SK-N-SH (cell line): ENCODE results near the gene GCC1. TPM values are rescaled to one million over a fixed set of nuclear protein-coding genes. Genes with fewer than 3 reads are reported as not detected.
A peak's percentile ranks its signal among the peaks of the same experiment; 100 is the strongest.
"Not testable (repeated sequence)": the region's sequence is repeated elsewhere in the genome, so short reads cannot be mapped to it uniquely, and the experiment has no call there.

Experiments used
- CTCF ChIA-PET: fragments of 300-600, 350-600 bp; formaldehyde crosslinking; extraction: SDS; loops from one replicate; lab custom pipeline; 2021; lab: Yijun Ruan, JAX
- POLR2A ChIA-PET: fragments of 350-600 bp; sonication (Branson Sonifier 250); formaldehyde crosslinking; extraction: SDS; loops from one replicate; lab custom pipeline; 2020; ENCODE audit warnings: antibody characterized with exemption, inconsistent platforms; lab: Yijun Ruan, JAX
- DNase-seq: peaks from one replicate; pipeline ENCODE4 v3.0.0; 2012
- H2AFZ ChIP-seq: fragments of 200-600 bp; sonication (generic); 2 replicates; pipeline ENCODE4 v1.8.1; 2016; ENCODE audit warnings: antibody characterized with exemption, mild to moderate bottlenecking, low read depth
- H3F3A ChIP-seq: fragments of 200-600 bp; sonication (generic); replicated peaks from 2 replicates; pipeline ENCODE3; 2016; ENCODE audit warnings: antibody characterized with exemption, mild to moderate bottlenecking; ENCODE audit not compliant: insufficient read depth
- H3K27ac ChIP-seq, 2 experiments: fragments of 200-500 bp in 1 of 2; fragments of 200-600 bp in 1 of 2; sonication (Bioruptor generic) in 1 of 2; sonication (generic), shearing (Covaris generic) in 1 of 2; 2 replicates each; pipeline versions ENCODE4 v1.5.1 to v1.6.1; 2014 to 2016; ENCODE audit warnings: low read depth in 2 of 2, inconsistent platforms in 1 of 2, low read length in 1 of 2, mild to moderate bottlenecking in 1 of 2, mixed read lengths in 1 of 2
- H3K27me3 ChIP-seq: fragments of 200-600 bp; sonication (generic), shearing (Covaris generic); 2 replicates; pipeline ENCODE4 v1.6.1; 2016; ENCODE audit warnings: mixed run types; ENCODE audit not compliant: insufficient read depth
- H3K36me3 ChIP-seq, 2 experiments: fragments of 200-500 bp in 1 of 2; fragments of 200-600 bp in 1 of 2; sonication (Bioruptor generic) in 1 of 2; sonication (generic) in 1 of 2; replicated peaks in 1 of 2; 2 replicates each; pipeline versions ENCODE3 to v1.5.1; 2014 to 2016; ENCODE audit warnings: low read length in 1 of 2, mild to moderate bottlenecking in 1 of 2; ENCODE audit not compliant: insufficient read depth in 2 of 2, control insufficient read depth in 1 of 2
- H3K4me1 ChIP-seq, 2 experiments: fragments of 200-500 bp in 1 of 2; fragments of 200-600 bp in 1 of 2; sonication (Bioruptor generic) in 1 of 2; sonication (generic), shearing (Covaris generic) in 1 of 2; 2 replicates each; pipeline versions ENCODE4 v1.5.1 to v1.6.1; 2014 to 2016; ENCODE audit warnings: low read depth in 1 of 2, low read length in 1 of 2, mixed run types in 1 of 2; ENCODE audit not compliant: insufficient read depth in 2 of 2, control insufficient read depth in 1 of 2
- H3K4me2 ChIP-seq: fragments of 200-600 bp; sonication (generic), shearing (Covaris generic); 2 replicates; pipeline ENCODE4 v1.6.1; 2017; ENCODE audit warnings: mixed run types
- H3K4me3 ChIP-seq, 2 experiments: fragments of 200-500 bp in 1 of 2; fragments of 200-600 bp in 1 of 2; sonication (Bioruptor generic) in 1 of 2; sonication (generic), shearing (Covaris generic) in 1 of 2; 2 replicates each; pipeline versions ENCODE4 v1.5.1 to v1.8.1; 2014 to 2016; ENCODE audit warnings: low read depth in 2 of 2, inconsistent platforms in 1 of 2, low read length in 1 of 2, mild to moderate bottlenecking in 1 of 2, mixed read lengths in 1 of 2, moderate library complexity in 1 of 2
- H3K79me2 ChIP-seq: fragments of 200-600 bp; sonication (generic); 2 replicates; pipeline ENCODE4 v1.8.1; 2017; ENCODE audit warnings: mild to moderate bottlenecking; ENCODE audit not compliant: insufficient read depth
- H3K9ac ChIP-seq: fragments of 200-600 bp; sonication (generic); 2 replicates; pipeline ENCODE4 v1.6.1; 2017; ENCODE audit warnings: mixed run types
- H3K9me2 ChIP-seq: fragments of 200-600 bp; sonication (generic); 2 replicates; pipeline ENCODE4 v1.6.1; 2017; ENCODE audit warnings: mixed run types
- H3K9me3 ChIP-seq: fragments of 200-600 bp; sonication (generic); 2 replicates; pipeline ENCODE4 v1.6.1; 2017; ENCODE audit warnings: mixed run types, mild to moderate bottlenecking, moderate library complexity
- H4K20me1 ChIP-seq: fragments of 200-600 bp; sonication (generic); 2 replicates; pipeline ENCODE4 v1.6.1; 2017; ENCODE audit warnings: mild to moderate bottlenecking, mixed run types; ENCODE audit not compliant: insufficient read depth
- ELF1 ChIP-seq: IDR thresholded peaks from 2 replicates; pipeline ENCODE4 v1.4.0; 2012
- EP300 ChIP-seq, 2 experiments: IDR thresholded peaks; 2 replicates each; pipeline versions ENCODE4 v1.4.0 to v1.6.1; 2012; ENCODE audit warnings: borderline replicate concordance in 1 of 2, low read depth in 1 of 2, low read length in 1 of 2
- EZH2phosphoT487 ChIP-seq: fragments of 200-600 bp; sonication (generic); IDR thresholded peaks from 2 replicates; pipeline ENCODE4 v1.6.1; 2017; ENCODE audit warnings: low read depth, mixed run types, mild to moderate bottlenecking, antibody characterized with exemption, moderate library complexity, borderline replicate concordance
- FOXJ3 ChIP-seq: sonication (generic); formaldehyde crosslinking; IDR thresholded peaks from 2 replicates; pipeline ENCODE4 v1.5.1; 2020; ENCODE audit warnings: mild to moderate bottlenecking, missing genetic modification reagents
- GATA2 ChIP-seq: sonication (generic); formaldehyde crosslinking; IDR thresholded peaks from 2 replicates; pipeline ENCODE4 v1.5.0; 2020; ENCODE audit warnings: mild to moderate bottlenecking, missing genetic modification reagents
- NFIC ChIP-seq: IDR thresholded peaks from 2 replicates; pipeline ENCODE4 v1.4.0; 2012; ENCODE audit warnings: borderline replicate concordance
- NRF1 ChIP-seq: IDR thresholded peaks from 2 replicates; pipeline ENCODE4 v1.6.1; 2012; ENCODE audit warnings: low read depth, mild to moderate bottlenecking, low read length
- POLR2AphosphoS5 ChIP-seq: IDR thresholded peaks from 2 replicates; pipeline ENCODE4 v1.6.1; 2012; ENCODE audit warnings: low read depth, low read length
- RCOR1 ChIP-seq: fragments of 150-350 bp; IDR thresholded peaks from 2 replicates; pipeline ENCODE4 v1.6.1; 2017; ENCODE audit warnings: antibody characterized with exemption, low read length
- RXRA ChIP-seq: IDR thresholded peaks from 2 replicates; pipeline ENCODE4 v1.4.0; 2012; ENCODE audit warnings: low read depth, mild to moderate bottlenecking, borderline replicate concordance
- SIN3A ChIP-seq: IDR thresholded peaks from 2 replicates; pipeline ENCODE4 v1.6.1; 2012; ENCODE audit warnings: low read depth, mild to moderate bottlenecking, low read length, moderate library complexity, borderline replicate concordance
- SMC3 ChIP-seq: IDR thresholded peaks from 2 replicates; pipeline ENCODE4 v1.6.1; 2012; ENCODE audit warnings: low read depth, low read length, improper control_type of control experiment
- TCF12 ChIP-seq: IDR thresholded peaks from 2 replicates; pipeline ENCODE4 v1.4.0; 2012
- TEAD4 ChIP-seq: IDR thresholded peaks from 2 replicates; pipeline ENCODE4 v1.4.0; 2012; ENCODE audit warnings: mild to moderate bottlenecking, borderline replicate concordance; ENCODE audit not compliant: insufficient read depth
- YY1 ChIP-seq: IDR thresholded peaks from 2 replicates; pipeline ENCODE4 v1.4.0; 2012; ENCODE audit warnings: low read depth, mild to moderate bottlenecking
- WGBS: methylation state at CpG from one replicate; pipeline ENCODE4 v1.1.6; 2017; ENCODE audit warnings: low lambda C conversion rate; 5-methylcytosine and 5-hydroxymethylcytosine counted together
- polyA plus RNA-seq, 3 experiments: library from polyadenylated mRNA; depleted of rRNA; stranded (reverse); fragments of >200 nt; gene quantifications; 2 replicates each; pipeline ENCODE4 v1.2.3, GENCODE V29; 2012
- TF ChIP-seq, protein P1 (sequence below): fragments of 200-600 bp; sonication (generic); IDR thresholded peaks from 2 replicates; pipeline ENCODE4 v1.6.1; 2017; ENCODE audit warnings: antibody characterized with exemption, mild to moderate bottlenecking, moderate library complexity
- TF ChIP-seq, protein P2 (sequence below): fragments of 150-350 bp; IDR thresholded peaks from 2 replicates; pipeline ENCODE4 v1.6.1; 2017; ENCODE audit warnings: antibody characterized with exemption, low read length, low read depth, borderline replicate concordance
- TF ChIP-seq, protein P3 (sequence below): IDR thresholded peaks from 2 replicates; pipeline ENCODE4 v1.4.0; 2012; ENCODE audit warnings: low read depth
- TF ChIP-seq, protein P4 (sequence below): IDR thresholded peaks from 2 replicates; pipeline ENCODE4 v1.6.1; 2012; ENCODE audit warnings: mild to moderate bottlenecking, low read depth, low read length, moderate library complexity

The GCC1 gene
- polyA plus RNA-seq, 1 of the 3 experiments (the other 2 are of a cell fraction), result 8.4 TPM

DNA sequence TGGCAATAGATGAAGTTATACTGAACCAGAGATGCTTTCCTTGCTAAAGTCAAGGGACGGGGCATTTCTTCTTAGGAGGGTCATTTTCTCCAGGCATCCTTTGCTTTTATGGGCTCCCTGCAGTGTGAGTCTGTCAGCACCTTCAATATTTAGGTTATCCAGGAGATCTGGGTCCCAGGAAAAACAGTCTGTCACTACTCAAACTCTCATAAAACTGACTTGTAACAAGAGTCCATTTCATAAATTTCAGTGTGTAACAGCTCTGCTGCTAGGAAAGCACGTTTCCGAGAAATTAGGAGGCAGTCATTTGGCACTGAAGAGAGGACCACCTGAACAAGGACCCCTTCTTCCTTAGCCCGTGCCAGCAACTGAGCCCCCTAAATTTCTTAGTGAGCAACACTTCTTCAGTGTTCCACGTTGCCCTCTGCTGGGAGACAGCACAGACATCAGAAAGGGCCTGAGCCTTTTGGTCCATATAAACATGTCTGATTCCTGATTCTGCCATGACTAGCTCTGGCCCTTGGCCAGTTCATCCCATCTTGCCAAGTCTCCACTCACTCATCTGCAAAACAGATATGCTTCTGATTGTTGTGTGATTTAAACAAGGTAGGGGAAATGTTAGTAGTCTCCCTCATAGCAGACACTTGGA, 7.2 kb downstream of the GCC1 start (continued):
- TF ChIP-seq, protein P1, sequence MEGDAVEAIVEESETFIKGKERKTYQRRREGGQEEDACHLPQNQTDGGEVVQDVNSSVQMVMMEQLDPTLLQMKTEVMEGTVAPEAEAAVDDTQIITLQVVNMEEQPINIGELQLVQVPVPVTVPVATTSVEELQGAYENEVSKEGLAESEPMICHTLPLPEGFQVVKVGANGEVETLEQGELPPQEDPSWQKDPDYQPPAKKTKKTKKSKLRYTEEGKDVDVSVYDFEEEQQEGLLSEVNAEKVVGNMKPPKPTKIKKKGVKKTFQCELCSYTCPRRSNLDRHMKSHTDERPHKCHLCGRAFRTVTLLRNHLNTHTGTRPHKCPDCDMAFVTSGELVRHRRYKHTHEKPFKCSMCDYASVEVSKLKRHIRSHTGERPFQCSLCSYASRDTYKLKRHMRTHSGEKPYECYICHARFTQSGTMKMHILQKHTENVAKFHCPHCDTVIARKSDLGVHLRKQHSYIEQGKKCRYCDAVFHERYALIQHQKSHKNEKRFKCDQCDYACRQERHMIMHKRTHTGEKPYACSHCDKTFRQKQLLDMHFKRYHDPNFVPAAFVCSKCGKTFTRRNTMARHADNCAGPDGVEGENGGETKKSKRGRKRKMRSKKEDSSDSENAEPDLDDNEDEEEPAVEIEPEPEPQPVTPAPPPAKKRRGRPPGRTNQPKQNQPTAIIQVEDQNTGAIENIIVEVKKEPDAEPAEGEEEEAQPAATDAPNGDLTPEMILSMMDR, result peak; percentile 49
- TF ChIP-seq SMC3 (peak; percentile 44; the same call in 1 of the 2 replicates), EZH2phosphoT487 (no peak), YY1 (no peak), EP300 (IDR thresholded peaks at IDR 0.05; ENCODE audit: borderline replicate concordance in 1 of 2, low read depth in 1 of 2, low read length in 1 of 2) (no peak; a peak in 1 of 4 replicates), SIN3A (no peak), RXRA (no peak), TCF12 (0 out of 2 replicates have a peak, but pooled peaks have one; percentile 5), GATA2 (CRISPR knock-in tag) (no peak), TEAD4 (no peak), ELF1 (no peak), FOXJ3 (no peak)
- TF ChIP-seq, protein P2, sequence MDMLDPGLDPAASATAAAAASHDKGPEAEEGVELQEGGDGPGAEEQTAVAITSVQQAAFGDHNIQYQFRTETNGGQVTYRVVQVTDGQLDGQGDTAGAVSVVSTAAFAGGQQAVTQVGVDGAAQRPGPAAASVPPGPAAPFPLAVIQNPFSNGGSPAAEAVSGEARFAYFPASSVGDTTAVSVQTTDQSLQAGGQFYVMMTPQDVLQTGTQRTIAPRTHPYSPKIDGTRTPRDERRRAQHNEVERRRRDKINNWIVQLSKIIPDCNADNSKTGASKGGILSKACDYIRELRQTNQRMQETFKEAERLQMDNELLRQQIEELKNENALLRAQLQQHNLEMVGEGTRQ, result no peak
- TF ChIP-seq, protein P3, sequence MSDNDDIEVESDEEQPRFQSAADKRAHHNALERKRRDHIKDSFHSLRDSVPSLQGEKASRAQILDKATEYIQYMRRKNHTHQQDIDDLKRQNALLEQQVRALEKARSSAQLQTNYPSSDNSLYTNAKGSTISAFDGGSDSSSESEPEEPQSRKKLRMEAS, result no peak
- TF ChIP-seq, all 33 proteins: peak for 6

DNA sequence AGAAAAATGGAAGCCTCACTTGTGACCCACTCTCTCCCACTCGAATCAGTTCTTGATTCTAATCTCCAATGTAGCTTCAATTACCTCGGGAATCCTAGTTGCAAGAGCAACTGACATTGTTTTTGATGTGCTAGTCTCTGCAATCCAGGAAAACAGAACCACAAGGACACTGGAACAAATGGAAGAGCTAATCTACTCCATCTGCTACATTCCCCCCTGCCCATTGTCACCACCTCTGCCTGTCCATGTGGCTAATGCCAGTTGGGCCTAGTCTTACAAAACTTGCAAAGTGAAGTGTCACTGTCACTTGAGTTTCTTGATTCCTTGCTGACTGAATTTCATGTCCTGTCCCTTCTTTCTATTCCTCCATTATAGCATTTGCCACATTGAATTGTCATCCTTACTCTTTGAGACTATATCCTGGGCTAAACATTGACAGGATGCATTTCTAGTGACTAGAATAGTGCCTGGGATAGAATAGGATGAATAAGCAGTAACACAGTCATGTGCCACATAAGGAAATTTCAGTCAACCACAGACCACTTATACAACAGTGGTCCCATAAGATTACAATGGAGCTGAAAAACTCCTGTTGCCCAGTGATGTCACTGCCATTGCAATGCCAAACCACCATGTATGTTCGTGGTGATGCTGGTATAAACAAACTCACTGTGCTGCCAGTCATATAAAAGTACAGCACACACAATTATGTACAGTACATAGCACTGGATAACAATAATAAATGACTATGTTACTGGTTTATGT, 13.5 kb downstream of the GCC1 start:
- POLR2A ChIA-PET, result no interaction called here
- Histone ChIP-seq H3K27ac (no peak overlapping the region), H3K79me2 (no peaks in the 10 kb centered on the region), H3K36me3 (no peaks in the 10 kb centered on the region), H3K4me2 (no peak overlapping the region), H3K27me3 (no peaks in the 10 kb centered on the region), H4K20me1 (no peaks in the 10 kb centered on the region), H3K4me3 (no peak overlapping the region), H3K9me2 (no peaks in the 10 kb centered on the region), H3K9ac (no peak overlapping the region), H3K9me3 (no peaks in the 10 kb centered on the region), H2AFZ (no peak overlapping the region), H3K4me1 (no peaks in the 10 kb centered on the region), H3F3A (no peaks in the 10 kb centered on the region)
- no peak for DNase-seq
- TF ChIP-seq EZH2phosphoT487 (no peak), NFIC (no peak), POLR2AphosphoS5 (no peak), FOXJ3 (no peak), RCOR1 (no peak), NRF1 (no peak)
- TF ChIP-seq, protein P4, sequence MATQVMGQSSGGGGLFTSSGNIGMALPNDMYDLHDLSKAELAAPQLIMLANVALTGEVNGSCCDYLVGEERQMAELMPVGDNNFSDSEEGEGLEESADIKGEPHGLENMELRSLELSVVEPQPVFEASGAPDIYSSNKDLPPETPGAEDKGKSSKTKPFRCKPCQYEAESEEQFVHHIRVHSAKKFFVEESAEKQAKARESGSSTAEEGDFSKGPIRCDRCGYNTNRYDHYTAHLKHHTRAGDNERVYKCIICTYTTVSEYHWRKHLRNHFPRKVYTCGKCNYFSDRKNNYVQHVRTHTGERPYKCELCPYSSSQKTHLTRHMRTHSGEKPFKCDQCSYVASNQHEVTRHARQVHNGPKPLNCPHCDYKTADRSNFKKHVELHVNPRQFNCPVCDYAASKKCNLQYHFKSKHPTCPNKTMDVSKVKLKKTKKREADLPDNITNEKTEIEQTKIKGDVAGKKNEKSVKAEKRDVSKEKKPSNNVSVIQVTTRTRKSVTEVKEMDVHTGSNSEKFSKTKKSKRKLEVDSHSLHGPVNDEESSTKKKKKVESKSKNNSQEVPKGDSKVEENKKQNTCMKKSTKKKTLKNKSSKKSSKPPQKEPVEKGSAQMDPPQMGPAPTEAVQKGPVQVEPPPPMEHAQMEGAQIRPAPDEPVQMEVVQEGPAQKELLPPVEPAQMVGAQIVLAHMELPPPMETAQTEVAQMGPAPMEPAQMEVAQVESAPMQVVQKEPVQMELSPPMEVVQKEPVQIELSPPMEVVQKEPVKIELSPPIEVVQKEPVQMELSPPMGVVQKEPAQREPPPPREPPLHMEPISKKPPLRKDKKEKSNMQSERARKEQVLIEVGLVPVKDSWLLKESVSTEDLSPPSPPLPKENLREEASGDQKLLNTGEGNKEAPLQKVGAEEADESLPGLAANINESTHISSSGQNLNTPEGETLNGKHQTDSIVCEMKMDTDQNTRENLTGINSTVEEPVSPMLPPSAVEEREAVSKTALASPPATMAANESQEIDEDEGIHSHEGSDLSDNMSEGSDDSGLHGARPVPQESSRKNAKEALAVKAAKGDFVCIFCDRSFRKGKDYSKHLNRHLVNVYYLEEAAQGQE, result no peak
- CTCF ChIA-PET, result interaction anchor here (1.2 to 1.7 kb wide), 3 partner anchors 13 to 637 kb away, joined by 4 to 6 read pairs (median 5); partner anchors contain the start of genes ARF5 and GCC1
- 38% methylated on average over 3 of the region's 3 CpGs for WGBS

DNA sequence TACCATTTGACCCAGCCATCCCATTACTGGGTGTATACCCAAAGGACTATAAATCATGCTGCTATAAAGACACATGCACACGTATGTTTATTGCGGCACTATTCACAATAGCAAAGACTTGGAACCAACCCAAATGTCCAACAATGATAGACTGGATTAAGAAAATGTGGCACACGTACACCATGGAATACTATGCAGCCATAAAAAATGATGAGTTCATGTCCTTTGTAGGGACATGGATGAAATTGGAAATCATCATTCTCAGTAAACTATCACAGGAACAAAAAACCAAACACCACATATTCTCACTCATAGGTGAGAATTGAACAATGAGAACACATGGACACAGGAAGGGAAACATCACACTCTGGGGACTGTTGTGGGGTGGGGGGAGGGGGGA, 17.4 kb downstream of the GCC1 start:
- H3K79me2 ChIP-seq, H3K9ac ChIP-seq, H4K20me1 ChIP-seq, H3K9me2 ChIP-seq, H3K9me3 ChIP-seq, H3K4me3 ChIP-seq, H3K36me3 ChIP-seq, POLR2A ChIA-PET, H3K4me1 ChIP-seq, DNase-seq, H2AFZ ChIP-seq, H3F3A ChIP-seq, CTCF ChIA-PET, H3K4me2 ChIP-seq, H3K27me3 ChIP-seq, H3K27ac ChIP-seq: not testable (repeated sequence)
- no CpG with 5 or more reads among the region's 3 CpGs for WGBS
